Transverse colon (tissue), 3 donors: ENCODE data around the gene ARHGEF40.

Source experiments
- POLR2A ChIP-seq: fragments of 450-650 bp; IDR thresholded peaks from one replicate; pipeline ENCODE4 v1.6.1; 2016; ENCODE audit warnings: antibody characterized with exemption, mild to moderate bottlenecking, moderate library complexity
- TF ChIP-seq, protein P1 (sequence below), 5 experiments: fragments of 200-600 bp in 3 of 5; fragments of 450-650 bp in 2 of 5; sonication (generic) in 3 of 5; IDR thresholded peaks; 1 replicate in 2 of 5; 2 replicates in 3 of 5; pipeline ENCODE4 v1.5.1; 2016 to 2017; ENCODE audit warnings: antibody characterized with exemption in 5 of 5, inconsistent platforms in 3 of 5, mild to moderate bottlenecking in 2 of 5, moderate library complexity in 1 of 5

DNA sequence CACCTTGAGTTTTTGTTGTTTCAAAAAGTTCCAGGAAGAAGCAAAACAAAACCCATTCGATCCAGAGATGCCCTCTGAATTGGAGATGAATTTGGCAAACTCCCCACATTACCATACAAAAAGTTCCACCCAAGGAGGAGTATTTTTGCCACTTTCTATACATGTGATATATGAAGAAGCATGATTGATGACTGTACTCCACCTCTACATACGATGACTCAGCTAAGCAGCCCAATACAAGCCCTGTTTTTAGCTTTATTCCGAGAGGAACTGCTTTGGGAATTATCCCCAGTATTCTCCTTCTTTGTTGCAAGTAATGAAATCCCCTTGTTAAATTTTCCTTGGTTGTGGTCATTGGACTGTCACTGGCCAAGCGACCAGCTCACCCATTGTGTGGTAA lies 42.2 kb downstream of the ARHGEF40 start:
- TF ChIP-seq POLR2A: no peak
- TF ChIP-seq, protein P1, sequence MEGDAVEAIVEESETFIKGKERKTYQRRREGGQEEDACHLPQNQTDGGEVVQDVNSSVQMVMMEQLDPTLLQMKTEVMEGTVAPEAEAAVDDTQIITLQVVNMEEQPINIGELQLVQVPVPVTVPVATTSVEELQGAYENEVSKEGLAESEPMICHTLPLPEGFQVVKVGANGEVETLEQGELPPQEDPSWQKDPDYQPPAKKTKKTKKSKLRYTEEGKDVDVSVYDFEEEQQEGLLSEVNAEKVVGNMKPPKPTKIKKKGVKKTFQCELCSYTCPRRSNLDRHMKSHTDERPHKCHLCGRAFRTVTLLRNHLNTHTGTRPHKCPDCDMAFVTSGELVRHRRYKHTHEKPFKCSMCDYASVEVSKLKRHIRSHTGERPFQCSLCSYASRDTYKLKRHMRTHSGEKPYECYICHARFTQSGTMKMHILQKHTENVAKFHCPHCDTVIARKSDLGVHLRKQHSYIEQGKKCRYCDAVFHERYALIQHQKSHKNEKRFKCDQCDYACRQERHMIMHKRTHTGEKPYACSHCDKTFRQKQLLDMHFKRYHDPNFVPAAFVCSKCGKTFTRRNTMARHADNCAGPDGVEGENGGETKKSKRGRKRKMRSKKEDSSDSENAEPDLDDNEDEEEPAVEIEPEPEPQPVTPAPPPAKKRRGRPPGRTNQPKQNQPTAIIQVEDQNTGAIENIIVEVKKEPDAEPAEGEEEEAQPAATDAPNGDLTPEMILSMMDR (IDR thresholded peaks at IDR 0.05): no peak
